HL-60/S4 (cell line): Measurements from ENCODE around the gene ELOVL7.
"Not testable (repeated sequence)": the region's sequence is repeated elsewhere in the genome, so short reads cannot be mapped to it uniquely, and the experiment has no call there.

Experiments
- in situ Hi-C: fragments of 300-500 bp; cut with MboI; formaldehyde crosslinking; loops from 2 replicates; pipeline ENCODE4 v1.14.3; 2022; ENCODE audit warnings: low sequenced_read_pairs

Gene ELOVL7

GRCh38 chr5:60718166-60718892 is 125.7 kb downstream of the ELOVL7 start:
- in situ Hi-C loops: no loop called here

GRCh38 chr5:60715201-60715928 is 128.7 kb downstream of the ELOVL7 start:
- in situ Hi-C loops: not testable (repeated sequence)

- in situ Hi-C loops: no loop called here
These were observed 131.1 kb downstream of the ELOVL7 start for GRCh38 chr5:60712950-60713349.

- in situ Hi-C loops: not testable (repeated sequence)
These were observed 132.2 kb downstream of the ELOVL7 start for GRCh38 chr5:60711892-60712291.

GRCh38 chr5:60710362-60710761 is 133.7 kb downstream of the ELOVL7 start:
- in situ Hi-C loops: no loop called here

GRCh38 chr5:60705144-60705543 is 138.9 kb downstream of the ELOVL7 start:
- in situ Hi-C loops: no loop called here

GRCh38 chr5:60703944-60704343 is 140.1 kb downstream of the ELOVL7 start:
- in situ Hi-C loops: no loop called here
